Measurements from ENCODE around the gene DARS2. TPM values are rescaled to one million over a fixed set of nuclear protein-coding genes. Genes with fewer than 3 reads are reported as not detected.
A peak's percentile ranks its signal among the peaks of the same experiment; 100 is the strongest.

Gene DARS2
- total RNA-seq, 1 experiment from 2014 or later: 35.0 TPM

GRCh38 chr1:173871091-173871490 lies 46.6 kb downstream of the DARS2 start:
- Histone ChIP-seq H3K18ac (ENCODE audit: insufficient read length, low read depth, low read length) (no peak overlapping the region), H3K4me2 (ENCODE audit: insufficient read depth, insufficient read length, low read length) (no peak overlapping the region), H3K9me3 (ENCODE audit: control insufficient read depth, low read depth, low read length) (no peaks in the 10 kb centered on the region), H2BK20ac (ENCODE audit: low read depth, low read length, poor library complexity, severe bottlenecking) (no peak overlapping the region), H3T11ph (ENCODE audit: low read length) (no peak overlapping the region), H3K56ac (ENCODE audit: insufficient read length, low read depth, low read length) (no peak overlapping the region), H3K4me1 (ENCODE audit: insufficient read depth, low read length) (no peaks in the 10 kb centered on the region), H4K8ac (replicated peaks; ENCODE audit: insufficient read length, low read depth, low read length) (no peak overlapping the region), H3K79me2 (ENCODE audit: insufficient read depth, low read length) (peaks cover 14% of the 10 kb centered on the region; the same call in 1 of the 2 replicates), H3K9ac (ENCODE audit: extremely low read depth, insufficient read length, low read length) (no peak overlapping the region), H2BK15ac (ENCODE audit: low read depth, low read length) (no peak overlapping the region), H3K27me3 (ENCODE audit: insufficient read depth, low read length) (no peaks in the 10 kb centered on the region), H3K4ac (ENCODE audit: low read depth, low read length) (no peak overlapping the region), H3K23ac (ENCODE audit: insufficient read length, low read depth, low read length) (no peak overlapping the region), H2AK5ac (ENCODE audit: insufficient read length, low read length) (no peak overlapping the region), H4K5ac (ENCODE audit: insufficient read length, low read depth, low read length) (no peak overlapping the region), H3K79me1 (ENCODE audit: insufficient read depth, low read depth, low read length, poor library complexity, severe bottlenecking) (no peaks in the 10 kb centered on the region), H2BK5ac (ENCODE audit: insufficient read length, low read length) (no peak overlapping the region), H4K20me1 (ENCODE audit: control insufficient read depth, insufficient read depth, insufficient read length) (no peaks in the 10 kb centered on the region), H3K23me2 (ENCODE audit: insufficient read length, low read depth, low read length, poor library complexity, severe bottlenecking) (peaks cover 10% of the 10 kb centered on the region), H2BK120ac (ENCODE audit: low read depth, low read length, poor library complexity, severe bottlenecking) (no peak overlapping the region), H3K14ac (ENCODE audit: insufficient read depth, low read length) (no peak overlapping the region), H2BK12ac (ENCODE audit: insufficient read length, low read depth, low read length) (no peak overlapping the region), H4K91ac (ENCODE audit: insufficient read length, low read depth, low read length) (no peak overlapping the region), H3K27ac (ENCODE audit: insufficient read length, low read depth, low read length) (no peak overlapping the region), H2AFZ (ENCODE audit: low read length) (no peak overlapping the region)
- Mint-ChIP-seq H3K4me3 (no peak overlapping the region), H3K4me1 (peaks cover 17 to 23% of the 10 kb centered on the region in 2 experiments), H3K36me3 (ENCODE audit: insufficient read depth in 1 of 3, low read depth in 3 of 3) (peaks cover 30 to 60% (median 49%) of the 10 kb centered on the region in 3 experiments), H3K9me3 (peaks cover 0 to 9% of the 10 kb centered on the region in 2 experiments; a peak in 2 of 5 replicates), H3K27ac (peak overlapping the region in 1 of 3 experiments; percentile 26; a peak in 1 of 7 replicates), H3K27me3 (ENCODE audit: low read depth) (peaks cover 3% of the 10 kb centered on the region; the same call in 1 of the 2 replicates)
- DNase-seq: no peak
- TF ChIP-seq, protein P1, sequence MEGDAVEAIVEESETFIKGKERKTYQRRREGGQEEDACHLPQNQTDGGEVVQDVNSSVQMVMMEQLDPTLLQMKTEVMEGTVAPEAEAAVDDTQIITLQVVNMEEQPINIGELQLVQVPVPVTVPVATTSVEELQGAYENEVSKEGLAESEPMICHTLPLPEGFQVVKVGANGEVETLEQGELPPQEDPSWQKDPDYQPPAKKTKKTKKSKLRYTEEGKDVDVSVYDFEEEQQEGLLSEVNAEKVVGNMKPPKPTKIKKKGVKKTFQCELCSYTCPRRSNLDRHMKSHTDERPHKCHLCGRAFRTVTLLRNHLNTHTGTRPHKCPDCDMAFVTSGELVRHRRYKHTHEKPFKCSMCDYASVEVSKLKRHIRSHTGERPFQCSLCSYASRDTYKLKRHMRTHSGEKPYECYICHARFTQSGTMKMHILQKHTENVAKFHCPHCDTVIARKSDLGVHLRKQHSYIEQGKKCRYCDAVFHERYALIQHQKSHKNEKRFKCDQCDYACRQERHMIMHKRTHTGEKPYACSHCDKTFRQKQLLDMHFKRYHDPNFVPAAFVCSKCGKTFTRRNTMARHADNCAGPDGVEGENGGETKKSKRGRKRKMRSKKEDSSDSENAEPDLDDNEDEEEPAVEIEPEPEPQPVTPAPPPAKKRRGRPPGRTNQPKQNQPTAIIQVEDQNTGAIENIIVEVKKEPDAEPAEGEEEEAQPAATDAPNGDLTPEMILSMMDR (conservative IDR thresholded peaks at IDR 0.05): no peak
- WGBS (ENCODE audit: extremely low coverage, insufficient read length, low lambda C conversion rate): no CpG with 5 or more reads among the region's 5 CpGs
